Measurements from ENCODE around the gene MGAT1.
A peak's percentile ranks its signal among the peaks of the same experiment; 100 is the strongest.

Gene MGAT1

GRCh38 chr5:180787711-180788431, 14.7 kb downstream of the MGAT1 start:
- DNase-seq (ENCODE audit: low read depth in 1 of 2, low spot score in 1 of 2), result no peak
- Histone ChIP-seq H3K4me3 (replicated peaks; ENCODE audit: insufficient read depth, low read length) (no peak overlapping the region), H3K27me3 (ENCODE audit: insufficient read depth, poor library complexity, severe bottlenecking) (no peaks in the 10 kb centered on the region), H3K27ac (replicated peaks) (no peak overlapping the region)
- TF ChIP-seq GABPA (IDR thresholded peaks at IDR 0.05; ENCODE audit: low read depth) (no peak), SPI1 (IDR thresholded peaks at IDR 0.05; ENCODE audit: borderline replicate concordance, low read depth) (no peak), POLR2AphosphoS5 (IDR thresholded peaks at IDR 0.05; ENCODE audit: low read depth) (no peak)
- TF ChIP-seq, protein P1, sequence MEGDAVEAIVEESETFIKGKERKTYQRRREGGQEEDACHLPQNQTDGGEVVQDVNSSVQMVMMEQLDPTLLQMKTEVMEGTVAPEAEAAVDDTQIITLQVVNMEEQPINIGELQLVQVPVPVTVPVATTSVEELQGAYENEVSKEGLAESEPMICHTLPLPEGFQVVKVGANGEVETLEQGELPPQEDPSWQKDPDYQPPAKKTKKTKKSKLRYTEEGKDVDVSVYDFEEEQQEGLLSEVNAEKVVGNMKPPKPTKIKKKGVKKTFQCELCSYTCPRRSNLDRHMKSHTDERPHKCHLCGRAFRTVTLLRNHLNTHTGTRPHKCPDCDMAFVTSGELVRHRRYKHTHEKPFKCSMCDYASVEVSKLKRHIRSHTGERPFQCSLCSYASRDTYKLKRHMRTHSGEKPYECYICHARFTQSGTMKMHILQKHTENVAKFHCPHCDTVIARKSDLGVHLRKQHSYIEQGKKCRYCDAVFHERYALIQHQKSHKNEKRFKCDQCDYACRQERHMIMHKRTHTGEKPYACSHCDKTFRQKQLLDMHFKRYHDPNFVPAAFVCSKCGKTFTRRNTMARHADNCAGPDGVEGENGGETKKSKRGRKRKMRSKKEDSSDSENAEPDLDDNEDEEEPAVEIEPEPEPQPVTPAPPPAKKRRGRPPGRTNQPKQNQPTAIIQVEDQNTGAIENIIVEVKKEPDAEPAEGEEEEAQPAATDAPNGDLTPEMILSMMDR (IDR thresholded peaks at IDR 0.05; ENCODE audit: insufficient read depth, low read length), result no peak
- TF ChIP-seq, protein P2, sequence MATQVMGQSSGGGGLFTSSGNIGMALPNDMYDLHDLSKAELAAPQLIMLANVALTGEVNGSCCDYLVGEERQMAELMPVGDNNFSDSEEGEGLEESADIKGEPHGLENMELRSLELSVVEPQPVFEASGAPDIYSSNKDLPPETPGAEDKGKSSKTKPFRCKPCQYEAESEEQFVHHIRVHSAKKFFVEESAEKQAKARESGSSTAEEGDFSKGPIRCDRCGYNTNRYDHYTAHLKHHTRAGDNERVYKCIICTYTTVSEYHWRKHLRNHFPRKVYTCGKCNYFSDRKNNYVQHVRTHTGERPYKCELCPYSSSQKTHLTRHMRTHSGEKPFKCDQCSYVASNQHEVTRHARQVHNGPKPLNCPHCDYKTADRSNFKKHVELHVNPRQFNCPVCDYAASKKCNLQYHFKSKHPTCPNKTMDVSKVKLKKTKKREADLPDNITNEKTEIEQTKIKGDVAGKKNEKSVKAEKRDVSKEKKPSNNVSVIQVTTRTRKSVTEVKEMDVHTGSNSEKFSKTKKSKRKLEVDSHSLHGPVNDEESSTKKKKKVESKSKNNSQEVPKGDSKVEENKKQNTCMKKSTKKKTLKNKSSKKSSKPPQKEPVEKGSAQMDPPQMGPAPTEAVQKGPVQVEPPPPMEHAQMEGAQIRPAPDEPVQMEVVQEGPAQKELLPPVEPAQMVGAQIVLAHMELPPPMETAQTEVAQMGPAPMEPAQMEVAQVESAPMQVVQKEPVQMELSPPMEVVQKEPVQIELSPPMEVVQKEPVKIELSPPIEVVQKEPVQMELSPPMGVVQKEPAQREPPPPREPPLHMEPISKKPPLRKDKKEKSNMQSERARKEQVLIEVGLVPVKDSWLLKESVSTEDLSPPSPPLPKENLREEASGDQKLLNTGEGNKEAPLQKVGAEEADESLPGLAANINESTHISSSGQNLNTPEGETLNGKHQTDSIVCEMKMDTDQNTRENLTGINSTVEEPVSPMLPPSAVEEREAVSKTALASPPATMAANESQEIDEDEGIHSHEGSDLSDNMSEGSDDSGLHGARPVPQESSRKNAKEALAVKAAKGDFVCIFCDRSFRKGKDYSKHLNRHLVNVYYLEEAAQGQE (IDR thresholded peaks at IDR 0.05; ENCODE audit: insufficient replicate concordance, low read depth), result no peak

DNA sequence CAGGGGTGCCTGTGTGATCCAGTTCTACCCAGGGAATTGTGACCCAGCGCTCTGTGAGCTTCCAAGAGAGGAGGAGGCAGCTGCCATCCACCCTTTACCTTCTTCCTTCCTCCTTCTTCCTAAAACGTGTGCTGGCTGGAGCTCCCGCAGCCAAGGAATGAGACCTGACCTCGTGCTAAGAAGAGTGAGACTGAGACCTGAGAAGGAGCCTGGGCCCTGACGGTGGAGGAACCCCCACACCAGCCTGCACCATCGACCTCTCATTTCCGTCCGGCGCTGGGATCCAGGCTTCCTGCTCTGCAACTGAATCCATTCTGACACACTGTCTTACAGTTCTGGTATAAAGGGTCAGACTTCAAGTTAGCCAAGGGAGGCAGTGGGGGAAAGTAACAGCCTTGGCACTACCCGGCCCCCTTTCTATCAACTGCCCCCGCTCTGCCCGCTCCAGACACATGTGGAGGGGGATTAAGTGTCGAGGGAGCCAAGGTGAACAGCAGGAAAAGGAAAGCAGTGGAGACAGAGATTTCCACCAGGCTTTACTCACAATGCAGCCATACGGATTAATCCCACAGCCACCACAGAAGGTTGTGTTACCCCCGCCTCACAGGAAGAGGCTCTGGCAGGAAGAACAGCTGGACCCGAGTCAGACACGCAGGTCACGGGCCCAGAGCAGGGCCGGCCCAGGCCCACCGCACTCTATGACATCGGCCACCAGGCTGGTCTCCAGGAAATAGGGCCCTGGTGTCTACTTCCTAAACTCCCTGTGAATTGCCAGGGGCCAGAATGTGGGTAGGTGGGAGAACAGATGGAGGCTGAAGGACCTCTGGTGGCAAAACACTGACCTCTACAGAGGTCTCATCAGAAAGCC, 15.8 kb downstream of the MGAT1 start:
- no peak for DNase-seq (ENCODE audit: low read depth in 1 of 2, low spot score in 1 of 2)
- TF ChIP-seq GABPA (IDR thresholded peaks at IDR 0.05; ENCODE audit: low read depth), result no peak
- no peak for TF ChIP-seq SPI1 (IDR thresholded peaks at IDR 0.05; ENCODE audit: borderline replicate concordance, low read depth)
- TF ChIP-seq, protein P1 (IDR thresholded peaks at IDR 0.05; ENCODE audit: insufficient read depth, low read length), result no peak
- no peak for TF ChIP-seq POLR2AphosphoS5 (IDR thresholded peaks at IDR 0.05; ENCODE audit: low read depth)
- TF ChIP-seq, protein P2 (IDR thresholded peaks at IDR 0.05; ENCODE audit: insufficient replicate concordance, low read depth), result no peak
- H3K27ac ChIP-seq (replicated peaks), result no peak overlapping the region
- H3K27me3 ChIP-seq (ENCODE audit: insufficient read depth, poor library complexity, severe bottlenecking), result no peaks in the 10 kb centered on the region
- no peak overlapping the region for H3K4me3 ChIP-seq (replicated peaks; ENCODE audit: insufficient read depth, low read length)

- Histone ChIP-seq H3K27me3 (ENCODE audit: insufficient read depth, poor library complexity, severe bottlenecking) (no peaks in the 10 kb centered on the region), H3K4me3 (replicated peaks; ENCODE audit: insufficient read depth, low read length) (no peak overlapping the region), H3K27ac (replicated peaks) (no peak overlapping the region)
- TF ChIP-seq, protein P1 (IDR thresholded peaks at IDR 0.05; ENCODE audit: insufficient read depth, low read length), result no peak
- TF ChIP-seq SPI1 (IDR thresholded peaks at IDR 0.05; ENCODE audit: borderline replicate concordance, low read depth) (no peak), GABPA (IDR thresholded peaks at IDR 0.05; ENCODE audit: low read depth) (no peak)
- TF ChIP-seq, protein P2 (IDR thresholded peaks at IDR 0.05; ENCODE audit: insufficient replicate concordance, low read depth), result no peak
- DNase-seq (ENCODE audit: low read depth in 1 of 2, low spot score in 1 of 2), result peak in 1 of 2 experiments; percentile 29
Measured at GRCh38 chr5:180785794-180786221, 16.8 kb downstream of the MGAT1 start.
